ENCODE data around the gene LHB.

LHB gene

GRCh38 chr19:48986211-48986610 lies 30.7 kb downstream of the LHB start:
- no peak for DNase-seq (ENCODE audit: low read depth in 2 of 3, low spot score in 2 of 3)

- DNase-seq (ENCODE audit: low read depth in 2 of 3, low spot score in 2 of 3): no peak
Measured at GRCh38 chr19:48985711-48986110, 31.2 kb downstream of the LHB start.

GRCh38 chr19:48982280-48982679 lies 34.6 kb downstream of the LHB start:
- DNase-seq (ENCODE audit: low read depth in 2 of 3, low spot score in 2 of 3): no peak

GRCh38 chr19:48977061-48977460 lies 39.8 kb downstream of the LHB start:
- DNase-seq (ENCODE audit: low read depth in 2 of 3, low spot score in 2 of 3): no peak

GRCh38 chr19:48975947-48976847 lies 40.7 kb downstream of the LHB start:
- DNase-seq (ENCODE audit: low read depth in 2 of 3, low spot score in 2 of 3): no peak

GRCh38 chr19:48970923-48971395 lies 45.9 kb downstream of the LHB start:
- DNase-seq (ENCODE audit: low read depth in 2 of 3, low spot score in 2 of 3): peak in 2 of 3 experiments; percentile 77 to 81

GRCh38 chr19:48970139-48970766 lies 46.6 kb downstream of the LHB start:
- DNase-seq (ENCODE audit: low read depth in 2 of 3, low spot score in 2 of 3): no peak

- no peak for DNase-seq (ENCODE audit: low read depth in 2 of 3, low spot score in 2 of 3)
Measured at GRCh38 chr19:48969276-48970138, 47.4 kb downstream of the LHB start.

GRCh38 chr19:48968813-48969218 lies 48.1 kb downstream of the LHB start:
- no peak for DNase-seq (ENCODE audit: low read depth in 2 of 3, low spot score in 2 of 3)

GRCh38 chr19:48968179-48968661 lies 48.7 kb downstream of the LHB start:
- DNase-seq (ENCODE audit: low read depth in 2 of 3, low spot score in 2 of 3): no peak

GRCh38 chr19:48967346-48968178 lies 49.3 kb downstream of the LHB start:
- no peak for DNase-seq (ENCODE audit: low read depth in 2 of 3, low spot score in 2 of 3)

- DNase-seq (ENCODE audit: low read depth in 2 of 3, low spot score in 2 of 3): no peak
Measured at GRCh38 chr19:48966541-48967345, 50.1 kb downstream of the LHB start.
